Breast epithelium (tissue), 3 donors: Measurements from ENCODE around the gene POU2AF3.

Experiments used
- CTCF ChIP-seq, 3 donors: fragments of 450-650 bp; IDR thresholded peaks; one replicate each; pipeline ENCODE4 v1.5.1; 2016 to 2017; ENCODE audit warnings: antibody characterized with exemption in 3 of 3, mild to moderate bottlenecking in 3 of 3, moderate library complexity in 3 of 3
- POLR2A ChIP-seq: fragments of 450-650 bp; IDR thresholded peaks from one replicate; pipeline ENCODE4 v1.6.1; 2016; ENCODE audit warnings: antibody characterized with exemption, mild to moderate bottlenecking, moderate library complexity

DNA sequence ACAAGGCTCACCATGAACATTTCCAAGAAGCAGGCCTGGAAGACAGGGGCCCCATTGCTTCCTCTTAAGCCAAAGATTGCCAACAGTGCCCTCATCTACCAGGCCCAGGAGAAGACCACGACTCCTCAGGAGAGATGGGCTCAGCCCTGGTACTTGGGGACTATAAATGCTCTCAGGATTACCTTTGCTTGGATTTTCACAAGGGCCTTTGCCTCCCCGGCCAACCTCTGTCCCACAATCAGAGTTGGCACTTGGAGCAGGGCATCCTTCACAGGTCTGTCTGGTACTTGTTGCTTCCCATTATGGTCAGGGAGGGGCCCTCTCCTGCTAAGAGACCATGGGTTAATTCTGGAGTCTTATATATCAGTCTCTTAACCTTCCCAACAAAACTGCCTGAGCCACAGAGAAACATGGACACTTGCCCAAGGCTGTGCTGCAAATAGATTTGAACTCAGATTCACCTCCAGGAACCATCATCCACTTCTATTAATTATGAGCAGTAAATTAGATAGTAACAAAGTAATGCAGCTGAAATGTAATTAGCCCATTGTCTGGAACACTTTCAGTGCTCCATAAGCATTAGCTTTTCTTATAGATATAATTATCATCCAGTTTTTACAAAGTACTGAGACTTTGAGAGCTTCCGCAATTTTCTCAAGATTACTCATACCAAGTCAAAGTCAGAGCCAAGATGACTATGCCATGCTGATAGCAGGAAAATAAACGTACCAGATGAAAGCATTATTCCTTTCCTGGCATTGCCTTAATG is 33.5 kb downstream of the POU2AF3 start:
- TF ChIP-seq CTCF (IDR thresholded peaks at IDR 0.05), result no peak
- TF ChIP-seq POLR2A, result no peak
